ENCODE results near the gene RPS29. TPM values are rescaled to one million over a fixed set of nuclear protein-coding genes. Genes with fewer than 3 reads are reported as not detected.
"Not testable (repeated sequence)": the region's sequence is repeated elsewhere in the genome, so short reads cannot be mapped to it uniquely, and the experiment has no call there.

Gene RPS29
- total RNA-seq, 1 donor from 2014 or later: 3,259 TPM

- ATAC-seq (ENCODE audit: low read depth): peak; percentile 90
- POLR2A ChIA-PET: interaction anchor here (0.6 to 3.4 kb wide), 36 partner anchors 8 to 1619 kb away, joined by 3 to 293 read pairs (median 5); partner anchors contain the start of genes DMAC2L, DNAAF2, KLHDC1 and KLHDC2
- peaks cover 69% of the 10 kb centered on the region for H3K36me3 Mint-ChIP-seq (ENCODE audit: low read depth)
These were observed 34.3 kb upstream of the RPS29 start, which contains the start of the genes MGAT2 and RPL36AL for GRCh38 chr14:49620182-49621113. Gene MGAT2, plus strand, starts transcription at chr14:49620799. Its CDS starts 470 bp downstream, at chr14:49621269. Gene RPL36AL, minus strand, starts transcription at chr14:49620626. Its CDS starts 1,522 bp downstream, at chr14:49619104.

GRCh38 chr14:49619730-49620129, 33.5 kb upstream of the RPS29 start:
- DNase-seq: no peak
- intact Hi-C loops (cut with micrococcal nuclease): loop anchor here (1.0 to 5.0 kb wide), 8 partner anchors 15 to 613 kb away; partner anchors contain the start of genes KLHDC1, LRR1, POLE2 and RPS29
- H3K4me3 Mint-ChIP-seq: peak overlapping the region; percentile 97
- peak overlapping the region; percentile 97 for H3K27ac Mint-ChIP-seq
- ChIA-PET POLR2A (interaction anchor here (0.6 to 3.4 kb wide), 31 partner anchors 9 to 769 kb away, joined by 3 to 293 read pairs (median 6); partner anchors contain the start of genes DMAC2L, DNAAF2, KLHDC1 and KLHDC2), CTCF (interaction anchor here (1.1 to 2.6 kb wide), 7 partner anchors 12 to 158 kb away, joined by 3 to 29 read pairs (median 12); partner anchors contain the start of genes DNAAF2, LRR1 and RPS29)
- TF ChIP-seq CTCF (IDR thresholded peaks at IDR 0.05): no peak
- no peaks in the 10 kb centered on the region for H3K9me3 Mint-ChIP-seq
- H3K27me3 Mint-ChIP-seq: no peaks in the 10 kb centered on the region
- ATAC-seq (ENCODE audit: low read depth): no peak
- H3K36me3 Mint-ChIP-seq (ENCODE audit: low read depth): peaks cover 67% of the 10 kb centered on the region
- peaks cover 59% of the 10 kb centered on the region for H3K4me1 Mint-ChIP-seq

More at GRCh38 chr14:49620182-49621113, 34.3 kb upstream of the RPS29 start, which contains the start of the genes MGAT2 and RPL36AL:
- TF ChIP-seq CTCF (IDR thresholded peaks at IDR 0.05): no peak
- intact Hi-C loops (cut with micrococcal nuclease): loop anchor here (1.0 to 5.0 kb wide), 8 partner anchors 14 to 612 kb away; partner anchors contain the start of genes KLHDC1, LRR1, POLE2 and RPS29
- H3K4me3 Mint-ChIP-seq: peak within 1 kb of the TSS; percentile 97
- H3K4me1 Mint-ChIP-seq: peaks cover 61% of the 10 kb centered on the region
- peak within 1 kb of the TSS; percentile 97 for H3K27ac Mint-ChIP-seq
- H3K27me3 Mint-ChIP-seq: no peaks in the 10 kb centered on the region
- H3K9me3 Mint-ChIP-seq: no peaks in the 10 kb centered on the region
- peak; percentile 90 for DNase-seq
- CTCF ChIA-PET: interaction anchor here (0.7 to 2.6 kb wide), 8 partner anchors 11 to 159 kb away, joined by 3 to 29 read pairs (median 10); partner anchors contain the start of genes DNAAF2, KLHDC2, LRR1 and RPS29

- H3K27me3 Mint-ChIP-seq; DNase-seq; intact Hi-C loops (cut with micrococcal nuclease); ATAC-seq (ENCODE audit: low read depth); H3K9me3 Mint-ChIP-seq: not testable (repeated sequence)
- Mint-ChIP-seq H3K4me1 (peaks cover 56% of the 10 kb centered on the region), H3K36me3 (ENCODE audit: low read depth) (peaks cover 67% of the 10 kb centered on the region), H3K4me3 (peak overlapping the region; percentile 97), H3K27ac (peak overlapping the region; percentile 97)
- CTCF ChIA-PET: interaction anchor here (2.6 kb wide), 1 partner anchor 20 kb away, joined by 15 read pairs; the partner anchor contains the start of gene LRR1
- POLR2A ChIA-PET: interaction anchor here (1.0 to 3.4 kb wide), 9 partner anchors 9 to 158 kb away, joined by 4 to 293 read pairs (median 30); partner anchors contain the start of genes DNAAF2, KLHDC2, LRR1 and RPS29
These were observed 33.1 kb upstream of the RPS29 start for GRCh38 chr14:49619273-49619672.

- peak overlapping the region; percentile 41 for H3K27ac Mint-ChIP-seq
- DNase-seq: no peak
- H3K9me3 Mint-ChIP-seq: no peaks in the 10 kb centered on the region
- peaks cover 59% of the 10 kb centered on the region for H3K36me3 Mint-ChIP-seq (ENCODE audit: low read depth)
- no peaks in the 10 kb centered on the region for H3K27me3 Mint-ChIP-seq
- peaks cover 43% of the 10 kb centered on the region for H3K4me1 Mint-ChIP-seq
- H3K4me3 Mint-ChIP-seq: peak overlapping the region; percentile 20
- ChIA-PET POLR2A (interaction anchor here (0.9 to 2.0 kb wide), 2 partner anchors 16 to 32 kb away, joined by 3 to 9 read pairs; partner anchors contain the start of genes DNAAF2 and RPS29), CTCF (interaction anchor here (1.0 kb wide), 1 partner anchor 19 kb away, joined by 4 read pairs; the partner anchor contains the start of gene LRR1)
- ATAC-seq (ENCODE audit: low read depth): no peak
- TF ChIP-seq CTCF (IDR thresholded peaks at IDR 0.05): no peak
- intact Hi-C loops (cut with micrococcal nuclease): no loop called here
These were observed 31.8 kb upstream of the RPS29 start for GRCh38 chr14:49617852-49618519.

GRCh38 chr14:49615776-49616175, 29.6 kb upstream of the RPS29 start:
- no peaks in the 10 kb centered on the region for H3K27me3 Mint-ChIP-seq

More at GRCh38 chr14:49615776-49616175, 29.6 kb upstream of the RPS29 start:
- POLR2A ChIA-PET: interaction anchor here (1.3 to 1.4 kb wide), 2 partner anchors 17 to 31 kb away, joined by 3 read pairs; partner anchors contain the start of gene LRR1
- ATAC-seq (ENCODE audit: low read depth): no peak
- Mint-ChIP-seq H3K4me3 (no peak overlapping the region), H3K27ac (no peak overlapping the region), H3K36me3 (ENCODE audit: low read depth) (peaks cover 49% of the 10 kb centered on the region), H3K9me3 (no peaks in the 10 kb centered on the region), H3K4me1 (peaks cover 26% of the 10 kb centered on the region)
- intact Hi-C loops (cut with micrococcal nuclease): no loop called here
- CTCF ChIA-PET: no interaction called here
- no peak for DNase-seq
- no peak for TF ChIP-seq CTCF (IDR thresholded peaks at IDR 0.05)
